Measurements from ENCODE around the gene SCRN3. TPM values are rescaled to one million over a fixed set of nuclear protein-coding genes. Genes with fewer than 3 reads are reported as not detected.

SCRN3 gene, protein sequence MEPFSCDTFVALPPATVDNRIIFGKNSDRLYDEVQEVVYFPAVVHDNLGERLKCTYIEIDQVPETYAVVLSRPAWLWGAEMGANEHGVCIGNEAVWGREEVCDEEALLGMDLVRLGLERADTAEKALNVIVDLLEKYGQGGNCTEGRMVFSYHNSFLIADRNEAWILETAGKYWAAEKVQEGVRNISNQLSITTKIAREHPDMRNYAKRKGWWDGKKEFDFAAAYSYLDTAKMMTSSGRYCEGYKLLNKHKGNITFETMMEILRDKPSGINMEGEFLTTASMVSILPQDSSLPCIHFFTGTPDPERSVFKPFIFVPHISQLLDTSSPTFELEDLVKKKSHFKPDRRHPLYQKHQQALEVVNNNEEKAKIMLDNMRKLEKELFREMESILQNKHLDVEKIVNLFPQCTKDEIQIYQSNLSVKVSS
- 10 to 100 TPM in 3 of 4 donors, 1 to 10 TPM in 1; 2.6 to 46.8 (median 16.2) TPM for total RNA-seq

DNA sequence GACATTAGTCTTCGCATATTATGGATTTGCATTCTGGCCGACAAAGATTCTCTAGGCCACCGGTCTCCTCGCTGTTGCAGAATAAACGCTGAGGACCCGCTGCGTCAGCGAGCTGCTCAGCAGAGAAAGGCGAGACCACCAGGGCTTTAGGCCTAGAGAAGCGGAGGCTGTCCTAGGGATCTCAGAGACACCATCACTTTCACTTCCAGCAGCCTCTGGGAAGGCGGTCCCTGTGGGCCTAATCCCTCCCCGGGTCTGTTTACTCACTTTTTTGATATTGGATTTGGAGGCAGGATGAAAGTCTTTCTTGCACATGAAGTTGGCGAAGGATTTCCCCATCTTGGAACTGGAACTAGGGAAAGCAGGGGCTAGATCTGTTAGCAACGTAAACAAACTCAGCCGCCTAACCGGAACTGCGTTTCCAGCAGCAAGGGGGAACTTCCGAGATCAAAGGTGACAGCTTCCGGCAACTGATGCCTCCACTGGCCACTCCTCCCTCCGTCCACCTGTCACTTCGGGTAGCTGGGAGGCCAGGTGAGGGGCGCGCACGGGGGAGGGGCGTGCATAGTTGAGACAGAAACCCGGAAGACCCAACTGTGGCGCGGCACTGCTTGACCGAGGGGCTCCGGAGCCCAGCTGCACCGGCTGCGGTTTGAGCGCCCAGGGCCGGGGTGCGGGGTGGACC is at the start of gene SCRN3:
TSS of gene SCRN3 (plus strand) at position 447 of the 685 bp plus-strand sequence. CDS start 2,554 bp downstream, outside the sequence.
- no peaks in the 10 kb centered on the region for H3K9me3 ChIP-seq
- peak within 1 kb of the TSS; percentile 69 to 81 for H3K27ac ChIP-seq
- TF ChIP-seq POLR2A (IDR thresholded peaks at IDR 0.05): peak in 1 of 2 donors; percentile 15
- TF ChIP-seq, protein P1, sequence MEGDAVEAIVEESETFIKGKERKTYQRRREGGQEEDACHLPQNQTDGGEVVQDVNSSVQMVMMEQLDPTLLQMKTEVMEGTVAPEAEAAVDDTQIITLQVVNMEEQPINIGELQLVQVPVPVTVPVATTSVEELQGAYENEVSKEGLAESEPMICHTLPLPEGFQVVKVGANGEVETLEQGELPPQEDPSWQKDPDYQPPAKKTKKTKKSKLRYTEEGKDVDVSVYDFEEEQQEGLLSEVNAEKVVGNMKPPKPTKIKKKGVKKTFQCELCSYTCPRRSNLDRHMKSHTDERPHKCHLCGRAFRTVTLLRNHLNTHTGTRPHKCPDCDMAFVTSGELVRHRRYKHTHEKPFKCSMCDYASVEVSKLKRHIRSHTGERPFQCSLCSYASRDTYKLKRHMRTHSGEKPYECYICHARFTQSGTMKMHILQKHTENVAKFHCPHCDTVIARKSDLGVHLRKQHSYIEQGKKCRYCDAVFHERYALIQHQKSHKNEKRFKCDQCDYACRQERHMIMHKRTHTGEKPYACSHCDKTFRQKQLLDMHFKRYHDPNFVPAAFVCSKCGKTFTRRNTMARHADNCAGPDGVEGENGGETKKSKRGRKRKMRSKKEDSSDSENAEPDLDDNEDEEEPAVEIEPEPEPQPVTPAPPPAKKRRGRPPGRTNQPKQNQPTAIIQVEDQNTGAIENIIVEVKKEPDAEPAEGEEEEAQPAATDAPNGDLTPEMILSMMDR (IDR thresholded peaks at IDR 0.05): no peak
- intact Hi-C loops (cut with DNase I; ENCODE audit: low total_unique reads): no loop called here
- H3K4me3 ChIP-seq: peak within 1 kb of the TSS; percentile 54 to 79
- DNase-seq: peak; percentile 51 to 55
- H3K4me1 ChIP-seq: peaks cover 0 to 14% of the 10 kb centered on the region in 2 donors
- no peaks in the 10 kb centered on the region for H3K27me3 ChIP-seq
- H3K36me3 ChIP-seq: no peaks in the 10 kb centered on the region

DNA sequence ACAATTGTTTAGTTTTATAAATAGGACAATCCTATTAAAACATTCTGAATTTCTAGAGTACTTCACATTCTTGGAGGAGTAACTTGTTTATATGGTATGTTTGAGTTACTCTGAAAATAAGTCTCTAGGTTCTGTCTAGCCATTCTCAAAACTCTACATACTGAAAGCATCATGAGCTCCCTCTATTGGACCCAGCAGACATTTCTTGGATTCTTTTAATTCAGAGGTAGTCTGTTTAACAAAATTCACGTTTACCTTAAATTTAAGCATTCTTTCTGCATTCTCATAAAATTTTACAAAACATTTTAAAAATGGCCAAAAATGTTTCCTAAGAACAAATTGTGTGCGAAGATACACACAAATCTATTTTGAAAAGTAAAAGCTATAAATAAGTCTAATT is 45.5 kb upstream of the SCRN3 start:
- intact Hi-C loops (cut with DNase I; ENCODE audit: low total_unique reads): no loop called here
- Histone ChIP-seq H3K4me3 (no peak overlapping the region), H3K36me3 (no peaks in the 10 kb centered on the region), H3K27me3 (peaks cover 0 to under 1% of the 10 kb centered on the region in 2 donors), H3K27ac (no peak overlapping the region), H3K4me1 (no peaks in the 10 kb centered on the region), H3K9me3 (no peaks in the 10 kb centered on the region)
- TF ChIP-seq, protein P1 (IDR thresholded peaks at IDR 0.05): no peak
- no peak for TF ChIP-seq POLR2A (IDR thresholded peaks at IDR 0.05)
- no peak for DNase-seq

DNA sequence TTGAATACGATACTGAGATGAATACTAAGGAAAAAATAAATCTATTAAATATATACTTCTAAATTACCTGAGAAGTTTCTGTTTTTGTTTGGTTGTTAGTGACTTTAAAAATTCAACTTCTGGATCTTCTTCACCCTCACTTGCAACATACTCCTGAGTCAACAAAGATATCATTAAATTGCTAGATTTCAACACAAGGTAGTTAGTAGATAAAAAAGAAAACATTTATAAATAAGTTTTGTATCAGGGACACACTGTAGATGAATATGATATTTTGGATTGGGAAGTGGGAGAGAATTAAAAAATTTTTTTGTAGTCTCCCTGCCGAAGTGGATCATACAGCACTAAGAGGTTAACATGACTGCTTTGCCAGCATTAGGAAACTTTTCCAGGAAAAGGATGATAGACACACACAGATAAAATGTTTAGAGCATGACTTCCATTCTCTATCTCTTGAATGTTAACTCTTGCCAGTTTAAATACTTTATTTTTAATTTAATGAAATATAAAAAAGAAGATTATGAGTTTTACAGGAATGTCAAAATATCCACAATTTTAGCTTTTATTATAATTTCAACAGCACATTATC is 44.8 kb upstream of the SCRN3 start:
- intact Hi-C loops (cut with DNase I; ENCODE audit: low total_unique reads): no loop called here
- Histone ChIP-seq H3K4me1 (no peaks in the 10 kb centered on the region), H3K27ac (no peak overlapping the region), H3K4me3 (no peak overlapping the region), H3K9me3 (no peaks in the 10 kb centered on the region), H3K36me3 (no peaks in the 10 kb centered on the region), H3K27me3 (no peaks in the 10 kb centered on the region)
- TF ChIP-seq, protein P1 (IDR thresholded peaks at IDR 0.05): no peak
- TF ChIP-seq POLR2A (IDR thresholded peaks at IDR 0.05): no peak
- no peak for DNase-seq

DNA sequence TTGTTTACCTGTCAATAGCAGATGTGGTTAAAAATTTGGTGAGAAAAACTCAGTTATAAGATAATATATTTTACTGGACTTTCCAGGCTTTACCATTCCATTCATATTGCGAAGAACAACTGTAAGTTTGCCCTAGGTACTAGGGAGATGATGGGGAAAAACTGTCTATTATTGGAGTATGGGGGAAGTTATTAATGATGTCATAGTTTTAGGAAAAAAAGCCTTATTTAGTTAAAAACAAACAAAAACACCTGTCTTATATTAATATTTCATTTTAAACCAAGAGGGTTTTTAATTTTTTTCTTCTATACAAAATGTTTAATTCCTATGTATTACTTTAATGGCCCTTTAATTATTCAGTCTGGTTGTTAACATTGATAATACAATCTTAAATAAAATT is 42.5 kb upstream of the SCRN3 start:
- Histone ChIP-seq H3K27me3 (no peaks in the 10 kb centered on the region), H3K4me3 (no peak overlapping the region), H3K27ac (no peak overlapping the region), H3K9me3 (no peaks in the 10 kb centered on the region), H3K4me1 (no peaks in the 10 kb centered on the region), H3K36me3 (no peaks in the 10 kb centered on the region)
- TF ChIP-seq POLR2A (IDR thresholded peaks at IDR 0.05): no peak
- TF ChIP-seq, protein P1 (IDR thresholded peaks at IDR 0.05): no peak
- intact Hi-C loops (cut with DNase I; ENCODE audit: low total_unique reads): no loop called here
- DNase-seq: no peak
